Stomach (tissue), 9 donors: ENCODE data around the gene ATXN10. TPM values are rescaled to one million over a fixed set of nuclear protein-coding genes. Genes with fewer than 3 reads are reported as not detected.

Experiments used
- DNase-seq, 2 donors: peaks; one replicate each; pipeline versions ENCODE4 v3.0.0 to v3.0.0-alpha.2; 2013 to 2019
- H3K27ac ChIP-seq, 5 donors: fragments of 200-600 bp in 4 of 5; sonication (generic) in 4 of 5; one replicate each; pipeline ENCODE4 v1.5.1; 2013 to 2019; ENCODE audit warnings: mild to moderate bottlenecking in 1 of 5, moderate library complexity in 1 of 5
- H3K27me3 ChIP-seq, 3 donors: fragments of 200-600 bp; sonication (generic); one replicate each; pipeline ENCODE4 v1.5.1; 2017 to 2019; ENCODE audit warnings: mixed run types in 1 of 3
- H3K36me3 ChIP-seq, 4 donors: fragments of 200-600 bp; sonication (generic); 1 replicate in 3 of 4; 2 replicates in 1 of 4; pipeline ENCODE4 v1.5.1; 2016 to 2019
- H3K4me1 ChIP-seq, 4 donors: fragments of 200-600 bp; sonication (generic); one replicate each; pipeline ENCODE4 v1.5.1; 2016 to 2019
- H3K4me3 ChIP-seq, 4 donors: fragments of 200-600 bp; sonication (generic) in 3 of 4; one replicate each; pipeline ENCODE4 v1.5.1; 2016 to 2019; ENCODE audit warnings: mild to moderate bottlenecking in 1 of 4
- H3K9me3 ChIP-seq, 4 donors: fragments of 200-600 bp; sonication (generic); one replicate each; pipeline ENCODE4 v1.5.1; 2016 to 2019
- CTCF ChIP-seq, 7 experiments: fragments of 450-650 bp in 4 of 7; fragments of 200-600 bp in 3 of 7; sonication (generic) in 3 of 7; IDR thresholded peaks; one replicate each; pipeline ENCODE4 v1.5.1; 2016 to 2019; ENCODE audit warnings: antibody characterized with exemption in 7 of 7, control low read depth in 2 of 7, mild to moderate bottlenecking in 1 of 7
- EP300 ChIP-seq: sonication (generic); formaldehyde crosslinking; IDR thresholded peaks from one replicate; pipeline ENCODE4 v1.6.1; 2017; ENCODE audit warnings: antibody characterized with exemption
- POLR2A ChIP-seq, 4 donors: fragments of 450-650 bp; IDR thresholded peaks; one replicate each; pipeline ENCODE4 v1.6.1; 2016; ENCODE audit warnings: antibody characterized with exemption in 4 of 4, control low read depth in 2 of 4, mild to moderate bottlenecking in 1 of 4, moderate library complexity in 1 of 4
- POLR2AphosphoS5 ChIP-seq, 3 donors: sonication (generic); formaldehyde crosslinking; IDR thresholded peaks; one replicate each; pipeline ENCODE4 v1.6.1; 2016; ENCODE audit warnings: antibody characterized with exemption in 3 of 3
- WGBS, 5 donors: extraction: QIAGEN DNeasy Blood & Tissue Kit in 3 of 5; methylation state at CpG; one replicate each; pipeline versions ENCODE4 v1.1.5 to v1.1.7; 2013 to 2018; 5-methylcytosine and 5-hydroxymethylcytosine counted together
- intact Hi-C: fragments of 100-400 bp; cut with DNase I; formaldehyde crosslinking; loops from one replicate; pipeline ENCODE4 v1.15.1; 2023; ENCODE audit warnings: low total_unique reads
- polyA plus RNA-seq, 3 donors: library from polyadenylated mRNA; stranded (reverse); fragments of 200-250 nt; gene quantifications; one replicate each; pipeline ENCODE4 v1.2.3, GENCODE V29; 2013
- total RNA-seq, 5 donors: library from RNA; depleted of rRNA; stranded (reverse); fragments of >200 nt; gene quantifications; one replicate each; pipeline versions ENCODE4 v1.1.0 to v1.2.3, GENCODE V29; 2014 to 2016
- donor health status: healthy with polysubstance abuse.
- donor health status: Bipolar disorder and iron deficiency.
- donor health status: healthy.

ATXN10 gene
- total and polyA plus RNA-seq, 8 donors, result 36.5 to 171 (median 89.4) TPM

- WGBS, 5 donors, result 75 to 82% (median 80%) methylated on average over 13 to 16 of the region's 16 CpGs
- TF ChIP-seq POLR2A (IDR thresholded peaks at IDR 0.05) (no peak), CTCF (IDR thresholded peaks at IDR 0.05) (no peak), EP300 (no peak), POLR2AphosphoS5 (IDR thresholded peaks at IDR 0.05) (no peak)
- peak in 1 of 2 donors; percentile 2 for DNase-seq
- peaks cover 3 to 97% (median 62%) of the 10 kb centered on the region in 3 donors for H3K27me3 ChIP-seq
- H3K9me3 ChIP-seq, result no peaks in the 10 kb centered on the region
- no peak overlapping the region for H3K27ac ChIP-seq
- intact Hi-C loops, result no loop called here
- H3K36me3 ChIP-seq, result no peaks in the 10 kb centered on the region
- no peak overlapping the region for H3K4me3 ChIP-seq
- H3K4me1 ChIP-seq, result peaks cover 0 to 22% (median 12%) of the 10 kb centered on the region in 4 donors
These were observed 213.7 kb downstream of the ATXN10 start for GRCh38 chr22:45885171-45885840.

- H3K27me3 ChIP-seq, result peaks cover 0 to 92% (median 55%) of the 10 kb centered on the region in 3 donors
- no peak overlapping the region for H3K27ac ChIP-seq
- H3K4me1 ChIP-seq, result peaks cover 0 to 15% (median 9%) of the 10 kb centered on the region in 4 donors
- H3K4me3 ChIP-seq, result no peak overlapping the region
- H3K36me3 ChIP-seq, result no peaks in the 10 kb centered on the region
- 33 to 55% (median 41%) methylated on average over 12 to 21 of the region's 21 CpGs for WGBS, 5 donors
- H3K9me3 ChIP-seq, result no peaks in the 10 kb centered on the region
- no peak for TF ChIP-seq CTCF (IDR thresholded peaks at IDR 0.05)
- TF ChIP-seq POLR2A (IDR thresholded peaks at IDR 0.05), result no peak
- TF ChIP-seq POLR2AphosphoS5 (IDR thresholded peaks at IDR 0.05), result no peak
- intact Hi-C loops, result no loop called here
- peak in 1 of 2 donors; percentile 26 for DNase-seq
These were observed 214.3 kb downstream of the ATXN10 start for GRCh38 chr22:45885941-45886395.

DNA sequence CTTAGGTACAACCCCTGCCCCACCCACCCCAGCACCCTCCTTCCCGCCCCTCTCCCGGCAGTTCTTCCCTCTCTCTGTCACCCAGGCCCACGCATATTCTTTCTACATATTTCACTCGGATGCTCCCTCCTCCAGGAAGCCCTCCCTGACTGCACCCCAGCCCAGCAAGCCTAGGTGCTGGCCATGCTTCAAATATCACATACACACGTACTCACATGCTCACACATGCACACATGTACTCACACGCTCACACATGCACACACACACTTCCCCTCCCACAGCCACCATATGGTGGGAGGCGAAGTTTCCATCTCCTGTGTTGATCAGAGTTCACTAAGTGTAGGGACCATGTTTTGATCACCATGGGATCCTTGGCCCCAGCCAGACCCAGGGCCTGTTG, 214.9 kb downstream of the ATXN10 start:
- Histone ChIP-seq H3K27ac (no peak overlapping the region), H3K27me3 (peaks cover 0 to 92% (median 51%) of the 10 kb centered on the region in 3 donors), H3K4me1 (peaks cover 0 to 10% (median 7%) of the 10 kb centered on the region in 4 donors), H3K36me3 (no peaks in the 10 kb centered on the region), H3K9me3 (no peaks in the 10 kb centered on the region), H3K4me3 (no peak overlapping the region)
- TF ChIP-seq CTCF (IDR thresholded peaks at IDR 0.05) (no peak), POLR2A (IDR thresholded peaks at IDR 0.05) (no peak), POLR2AphosphoS5 (IDR thresholded peaks at IDR 0.05) (no peak), EP300 (no peak)
- no peak for DNase-seq
- intact Hi-C loops, result no loop called here
- WGBS, 5 donors, result 88 to 95% (median 92%) methylated on average over 7 of the region's 7 CpGs

- intact Hi-C loops, result no loop called here
- H3K9me3 ChIP-seq, result no peaks in the 10 kb centered on the region
- H3K27ac ChIP-seq, result no peak overlapping the region
- H3K4me3 ChIP-seq, result no peak overlapping the region
- TF ChIP-seq EP300 (no peak), CTCF (IDR thresholded peaks at IDR 0.05) (peak in 1 of 7 experiments; percentile 6), POLR2AphosphoS5 (IDR thresholded peaks at IDR 0.05) (no peak)
- H3K36me3 ChIP-seq, result no peaks in the 10 kb centered on the region
- peaks cover 0 to 92% (median 51%) of the 10 kb centered on the region in 3 donors for H3K27me3 ChIP-seq
- WGBS, 5 donors, result 64 to 74% (median 68%) methylated on average over 10 to 22 of the region's 22 CpGs
- peaks cover 0 to 10% (median 7%) of the 10 kb centered on the region in 4 donors for H3K4me1 ChIP-seq
- DNase-seq, result peak; percentile 63 to 64
These were observed 215.8 kb downstream of the ATXN10 start for GRCh38 chr22:45887202-45888131.
